Measurements from ENCODE around the gene ANTXRL. TPM values are rescaled to one million over a fixed set of nuclear protein-coding genes. Genes with fewer than 3 reads are reported as not detected.

The ANTXRL gene
- total and polyA plus RNA-seq, 2 of the 8 experiments (the other 6 are each of a cell fraction or from before 2014, with no cell fraction given), result not detected

- H3K23me2 ChIP-seq (ENCODE audit: low read depth, low read length), result peaks cover 9% of the 10 kb centered on the region
- H3K23ac ChIP-seq (ENCODE audit: insufficient read length), result no peak overlapping the region
- no peak overlapping the region for H2AK5ac ChIP-seq (ENCODE audit: low read depth, low read length)
- POLR2A ChIA-PET (ENCODE audit: partially characterized antibody), result no interaction called here
- no peak overlapping the region for H3K56ac ChIP-seq (replicated peaks; ENCODE audit: insufficient read length, low read depth, low read length)
- H3K79me1 ChIP-seq (ENCODE audit: low read depth, low read length), result no peaks in the 10 kb centered on the region
- no peak overlapping the region for H2AFZ ChIP-seq (ENCODE audit: low read length)
- H3K9me3 ChIP-seq (ENCODE audit: insufficient read depth in 2 of 2, low read depth in 1 of 2, low read length in 1 of 2), result no peaks in the 10 kb centered on the region
- peaks cover 0 to under 1% of the 10 kb centered on the region in 2 experiments for H4K20me1 ChIP-seq (replicated peaks in 1 of 2; ENCODE audit: control insufficient read depth in 1 of 2, insufficient read depth in 2 of 2, low read length in 2 of 2)
- no peak overlapping the region for H2BK15ac ChIP-seq (ENCODE audit: low read length)
- no peak overlapping the region for H4K5ac ChIP-seq (ENCODE audit: insufficient read length, low read depth, low read length)
- no peak for TF ChIP-seq TBP (IDR thresholded peaks at IDR 0.05; ENCODE audit: low read depth, low read length)
- TF ChIP-seq BRCA1 (IDR thresholded peaks at IDR 0.05; ENCODE audit: low read depth, low read length), result no peak
- peaks cover 0 to 6% (median 3%) of the 10 kb centered on the region in 4 experiments; a peak in 5 of 7 replicates for H3K4me1 ChIP-seq (replicated peaks in 1 of 4; ENCODE audit: control insufficient read depth in 3 of 4, insufficient read depth in 4 of 4, low read length in 3 of 4)
- no peaks in the 10 kb centered on the region for H3K79me2 ChIP-seq (ENCODE audit: control insufficient read depth in 1 of 2, insufficient read depth in 2 of 2, low read length in 2 of 2)
- H3K27me3 ChIP-seq (replicated peaks in 1 of 4; ENCODE audit: control insufficient read depth in 3 of 4, extremely low read depth in 1 of 4, insufficient read depth in 3 of 4, low read length in 3 of 4), result peaks cover 9 to 24% (median 22%) of the 10 kb centered on the region in 4 experiments
- no peak overlapping the region for H3K4ac ChIP-seq (replicated peaks; ENCODE audit: insufficient read length, low read depth, low read length)
- no peak overlapping the region for H2BK20ac ChIP-seq (ENCODE audit: low read length)
- no peak overlapping the region for H2BK120ac ChIP-seq (replicated peaks; ENCODE audit: low read depth, low read length)
- H4K8ac ChIP-seq (ENCODE audit: extremely low read depth, insufficient read depth, low read length), result no peak overlapping the region
- H3K9ac ChIP-seq (replicated peaks in 1 of 4; ENCODE audit: extremely low read depth in 1 of 4, low read depth in 3 of 4, low read length in 3 of 4), result no peak overlapping the region
- no peak for DNase-seq (ENCODE audit: low read depth in 1 of 2, low spot score in 2 of 2)
- H3K27ac ChIP-seq (ENCODE audit: low read depth, low read length), result no peak overlapping the region
- H3K36me3 ChIP-seq (ENCODE audit: control insufficient read depth in 2 of 4, insufficient read depth in 4 of 4, low read length in 3 of 4), result no peaks in the 10 kb centered on the region
- no peak overlapping the region for H2BK12ac ChIP-seq (ENCODE audit: low read depth, low read length)
- H3K18ac ChIP-seq (ENCODE audit: extremely low read depth, low read length), result no peak overlapping the region
- H2BK5ac ChIP-seq (ENCODE audit: low read depth, low read length), result no peak overlapping the region
- no peak overlapping the region for H3K14ac ChIP-seq (ENCODE audit: insufficient read length)
- H3K4me2 ChIP-seq (ENCODE audit: insufficient read depth in 1 of 2, low read depth in 2 of 2, low read length in 2 of 2), result no peak overlapping the region
- H4K91ac ChIP-seq (replicated peaks; ENCODE audit: insufficient read length, low read length), result no peak overlapping the region
- 81% methylated on average over 7 of the region's 7 CpGs; no CpG with 5 or more reads in 1 of the 2 experiments for WGBS, 2 experiments (ENCODE audit: extremely low coverage in 1 of 2, insufficient coverage in 1 of 2, insufficient read length in 1 of 2, insufficient replicate concordance in 2 of 2, low coverage in 1 of 2, low lambda C conversion rate in 2 of 2, missing lambda C conversion rate in 1 of 2)
- no peak for FAIRE-seq
- CTCF ChIA-PET (ENCODE audit: partially characterized antibody), result interaction anchor here (0.8 to 1.5 kb wide), 4 partner anchors 32 to 256 kb away, joined by 3 to 4 read pairs (median 4); no protein-coding TSS in a partner anchor
- no peak overlapping the region for H3K4me3 ChIP-seq (ENCODE audit: extremely low read depth in 1 of 4, insufficient read depth in 2 of 4, low read depth in 3 of 4, low read length in 4 of 4)
These were observed 1.2 kb downstream of the ANTXRL start for GRCh38 chr10:46287846-46288477.

Measured in H1 (cell line).